Hepatocyte (in vitro differentiated cells): ENCODE measurements around the gene OPCML.

Experiments used
- CTCF ChIP-seq: fragments of 200-600 bp; sonication (generic); IDR thresholded peaks from 2 replicates; pipeline ENCODE4 v1.5.1; 2016; ENCODE audit warnings: antibody characterized with exemption, mild to moderate bottlenecking; ENCODE audit not compliant: poor library complexity
- EZH2 ChIP-seq: fragments of 200-600 bp; sonication (generic); IDR thresholded peaks from 2 replicates; pipeline ENCODE4 v1.6.1; 2016; ENCODE audit warnings: antibody characterized with exemption, mild to moderate bottlenecking, borderline replicate concordance
- EZH2phosphoT487 ChIP-seq: fragments of 200-600 bp; sonication (generic); IDR thresholded peaks from one replicate; pipeline ENCODE4 v1.6.1; 2018; ENCODE audit warnings: antibody characterized with exemption, mild to moderate bottlenecking, low read depth, moderate library complexity; ENCODE audit not compliant: unreplicated experiment, severe bottlenecking

DNA sequence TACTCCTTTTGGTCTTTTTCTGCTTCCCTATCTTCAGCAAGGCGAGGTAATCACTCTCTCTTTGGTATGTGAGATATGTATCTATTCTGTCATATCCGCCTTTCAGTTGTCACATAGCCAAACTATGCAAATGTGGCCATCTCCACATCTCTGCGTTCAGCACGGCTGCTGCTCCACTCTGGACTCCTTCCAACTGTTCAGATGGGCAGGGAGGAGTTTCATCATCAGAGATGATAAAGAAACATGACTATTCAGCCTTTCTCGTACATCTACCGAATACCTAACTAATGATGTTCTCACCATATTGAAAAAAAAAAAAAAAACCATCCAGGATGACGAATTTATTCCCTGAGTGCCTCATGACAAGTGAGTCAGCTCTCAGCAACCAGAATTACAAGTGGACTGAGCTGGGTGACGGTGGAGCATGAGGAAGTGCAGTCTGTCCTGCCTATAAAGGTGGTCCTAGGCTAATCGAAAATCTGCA is 899.6 kb downstream of the OPCML start:
- TF ChIP-seq CTCF, result no peak
- TF ChIP-seq EZH2phosphoT487, result no peak
- TF ChIP-seq EZH2, result no peak
